GM12891 (cell line): ENCODE measurements around the gene COMP.

ENCODE experiments used
- PAX5 ChIP-seq: IDR thresholded peaks from 2 replicates; pipeline ENCODE4 v1.6.1; 2011; ENCODE audit warnings: low read length, moderate library complexity, mild to moderate bottlenecking; ENCODE audit not compliant: insufficient read depth, severe bottlenecking
- POLR2A ChIP-seq: IDR thresholded peaks from 2 replicates; pipeline ENCODE4 v1.6.1; 2011; ENCODE audit warnings: low read depth, low read length, control low read depth
- POLR2AphosphoS5 ChIP-seq: IDR thresholded peaks from 2 replicates; pipeline ENCODE4 v1.6.1; 2011; ENCODE audit warnings: low read depth, low read length, control low read depth
- SPI1 ChIP-seq: IDR thresholded peaks from 2 replicates; pipeline ENCODE4 v1.6.1; 2011; ENCODE audit warnings: low read depth, low read length, control low read depth
- TAF1 ChIP-seq: IDR thresholded peaks from 2 replicates; pipeline ENCODE4 v1.6.1; 2011; ENCODE audit warnings: low read depth, low read length, control low read depth

DNA sequence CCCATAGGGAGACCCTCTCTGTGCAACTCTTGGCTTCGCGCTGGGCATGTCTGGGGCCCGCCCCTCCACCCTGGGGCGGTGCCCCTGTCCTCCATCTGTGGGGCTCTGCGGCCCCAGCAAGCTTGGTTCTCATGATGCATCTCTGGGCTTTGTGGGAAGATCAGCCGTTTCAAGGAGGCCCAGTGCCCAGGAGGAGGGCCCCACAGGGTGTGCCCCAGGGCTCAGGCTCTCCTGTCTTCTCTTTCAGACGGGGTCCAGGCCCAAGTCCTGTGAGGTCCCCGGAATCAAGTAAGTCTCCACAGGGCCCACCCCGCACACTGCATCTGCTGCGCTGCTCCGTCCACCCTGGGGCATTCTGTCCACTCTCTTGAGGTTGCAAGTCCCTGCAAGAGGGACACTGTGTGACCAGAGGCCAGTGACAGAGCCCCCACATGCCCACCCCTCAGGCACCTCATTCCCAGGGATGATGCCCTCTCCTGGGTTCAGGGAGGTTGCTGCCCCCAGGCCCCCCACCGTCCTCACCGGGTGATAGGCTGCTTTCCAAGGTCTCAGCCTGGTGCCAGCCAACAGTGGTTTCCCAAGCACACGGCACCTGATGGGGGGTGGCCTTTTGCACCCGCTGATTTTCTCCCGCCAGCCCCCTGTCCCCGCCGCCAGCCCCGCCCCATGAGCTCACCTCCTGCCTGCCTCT, 31.7 kb downstream of the COMP start:
- TF ChIP-seq POLR2AphosphoS5: no peak
- no peak for TF ChIP-seq POLR2A
- TF ChIP-seq TAF1: no peak
- TF ChIP-seq SPI1: no peak
- no peak for TF ChIP-seq PAX5
